GM23338 (cell line): Measurements from ENCODE around the gene PTGIS.

Experiments used
- CREB1 ChIP-seq: fragments of 250-450 bp; sonication (Bioruptor Pico); IDR thresholded peaks from 2 replicates; pipeline ENCODE4 v1.5.0; 2020; ENCODE audit warnings: low read depth, mild to moderate bottlenecking, moderate library complexity
- EZH2 ChIP-seq: fragments of 200-600 bp; sonication (generic); IDR thresholded peaks from one replicate; pipeline ENCODE4 v1.8.0; 2017; ENCODE audit warnings: antibody characterized with exemption, mild to moderate bottlenecking, low read depth; ENCODE audit not compliant: unreplicated experiment

DNA sequence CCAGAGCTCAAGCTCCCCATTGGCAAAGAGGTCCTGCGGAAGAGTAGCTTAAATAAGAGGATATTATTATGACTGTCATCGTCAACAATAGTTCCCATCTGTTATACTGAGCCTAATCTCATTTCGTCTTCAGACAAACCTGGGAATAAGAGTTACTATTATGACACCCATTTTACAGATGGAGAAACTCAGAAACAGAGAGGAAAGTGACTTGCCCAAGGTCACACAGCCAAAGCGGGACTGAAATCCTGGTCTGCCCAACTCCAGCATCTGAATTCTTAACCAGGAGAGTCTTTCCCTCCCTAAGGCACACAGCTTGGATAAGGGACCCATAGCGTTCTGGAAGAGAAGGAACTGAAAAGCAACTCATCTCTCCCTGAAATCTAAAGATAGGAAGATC is 23.4 kb downstream of the PTGIS start:
- no peak for TF ChIP-seq CREB1
- no peak for TF ChIP-seq EZH2
